WI38 (cell line): ENCODE measurements around the gene OSBPL1A.

ENCODE experiments used
- H3K4me3 ChIP-seq: 2 replicates; pipeline ENCODE4 v1.5.1; 2011; ENCODE audit warnings: low read depth, mild to moderate bottlenecking, control low read depth, low read length
- CTCF ChIP-seq: IDR thresholded peaks from 2 replicates; pipeline ENCODE4 v1.5.1; 2012; ENCODE audit warnings: low read depth, mild to moderate bottlenecking, control low read depth, low read length

Gene OSBPL1A

DNA sequence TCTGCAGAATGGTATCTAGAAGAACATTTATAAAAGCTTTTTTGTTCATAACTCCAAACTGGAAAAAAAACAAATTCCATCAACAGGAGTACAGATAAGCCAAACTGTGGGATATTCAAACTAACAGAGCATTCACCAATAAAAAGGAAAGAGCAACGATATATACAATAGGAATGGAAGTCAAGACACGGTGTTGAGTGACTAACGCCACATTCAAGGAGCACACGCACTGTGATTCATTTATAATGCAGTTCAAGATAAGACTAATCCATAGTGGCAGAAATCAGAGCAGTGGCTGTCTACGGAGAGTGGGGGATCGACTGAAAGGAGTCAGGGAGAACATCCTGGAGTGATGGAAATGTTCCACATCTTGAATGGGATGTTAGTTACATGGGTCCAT is 188.1 kb downstream of the OSBPL1A start:
- no peak overlapping the region for H3K4me3 ChIP-seq
- TF ChIP-seq CTCF = no peak

DNA sequence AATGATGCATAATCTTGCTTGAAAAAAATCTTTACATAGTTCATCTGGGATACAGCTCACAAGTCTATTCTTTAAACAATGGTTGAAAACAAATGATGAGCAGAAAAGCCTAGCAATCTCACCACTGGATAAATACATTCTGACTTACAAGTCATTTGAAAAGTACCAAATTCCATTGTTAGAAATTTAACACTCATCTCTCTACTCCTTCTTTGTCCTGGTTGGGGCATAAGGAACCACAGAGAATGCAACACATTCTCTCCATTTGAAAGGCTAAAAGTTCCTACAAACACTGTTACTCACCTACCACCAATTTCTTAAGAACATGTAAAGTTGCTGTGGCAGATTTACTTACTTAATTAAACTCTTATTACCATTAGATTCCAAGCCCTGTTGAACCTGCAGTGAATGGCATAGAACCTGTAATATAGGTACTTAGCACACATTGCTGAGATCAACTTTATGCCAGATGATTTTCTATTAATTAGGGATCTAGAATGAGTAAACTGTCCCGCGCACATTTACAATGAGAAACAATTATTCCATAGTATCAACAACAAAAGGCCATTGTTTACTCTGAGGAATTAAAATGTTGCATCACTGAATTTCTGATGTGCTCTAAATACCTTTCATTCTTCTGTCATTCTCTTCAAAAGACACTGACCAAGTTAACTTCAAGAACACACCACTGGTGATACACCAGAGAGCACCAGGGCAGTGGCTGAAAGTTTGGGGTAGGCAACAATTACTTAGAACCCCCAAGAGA is 189.2 kb downstream of the OSBPL1A start:
- TF ChIP-seq CTCF = no peak

DNA sequence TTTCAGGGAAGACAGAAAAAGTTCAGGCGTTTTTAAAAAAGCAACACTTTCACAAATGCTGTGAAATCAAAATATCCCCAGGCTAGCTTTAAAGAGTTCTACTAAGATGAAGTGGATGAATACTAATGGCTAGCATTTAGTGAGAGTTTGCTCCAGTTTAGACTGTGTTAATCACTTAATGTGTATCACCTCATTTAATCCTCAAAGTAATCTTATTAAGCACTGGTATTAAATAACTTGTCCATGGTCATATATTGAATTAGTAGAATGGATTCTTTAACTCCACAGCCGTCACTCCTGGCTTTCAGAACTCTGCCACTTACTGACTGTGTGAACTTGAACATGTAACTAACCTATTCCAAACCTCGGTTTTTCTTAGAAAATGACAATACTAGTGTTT is 192.7 kb downstream of the OSBPL1A start:
- no peak overlapping the region for H3K4me3 ChIP-seq
- TF ChIP-seq CTCF = no peak

More for the DNA sequence above, 189.2 kb downstream of the OSBPL1A start:
- H3K4me3 ChIP-seq = no peak overlapping the region

DNA sequence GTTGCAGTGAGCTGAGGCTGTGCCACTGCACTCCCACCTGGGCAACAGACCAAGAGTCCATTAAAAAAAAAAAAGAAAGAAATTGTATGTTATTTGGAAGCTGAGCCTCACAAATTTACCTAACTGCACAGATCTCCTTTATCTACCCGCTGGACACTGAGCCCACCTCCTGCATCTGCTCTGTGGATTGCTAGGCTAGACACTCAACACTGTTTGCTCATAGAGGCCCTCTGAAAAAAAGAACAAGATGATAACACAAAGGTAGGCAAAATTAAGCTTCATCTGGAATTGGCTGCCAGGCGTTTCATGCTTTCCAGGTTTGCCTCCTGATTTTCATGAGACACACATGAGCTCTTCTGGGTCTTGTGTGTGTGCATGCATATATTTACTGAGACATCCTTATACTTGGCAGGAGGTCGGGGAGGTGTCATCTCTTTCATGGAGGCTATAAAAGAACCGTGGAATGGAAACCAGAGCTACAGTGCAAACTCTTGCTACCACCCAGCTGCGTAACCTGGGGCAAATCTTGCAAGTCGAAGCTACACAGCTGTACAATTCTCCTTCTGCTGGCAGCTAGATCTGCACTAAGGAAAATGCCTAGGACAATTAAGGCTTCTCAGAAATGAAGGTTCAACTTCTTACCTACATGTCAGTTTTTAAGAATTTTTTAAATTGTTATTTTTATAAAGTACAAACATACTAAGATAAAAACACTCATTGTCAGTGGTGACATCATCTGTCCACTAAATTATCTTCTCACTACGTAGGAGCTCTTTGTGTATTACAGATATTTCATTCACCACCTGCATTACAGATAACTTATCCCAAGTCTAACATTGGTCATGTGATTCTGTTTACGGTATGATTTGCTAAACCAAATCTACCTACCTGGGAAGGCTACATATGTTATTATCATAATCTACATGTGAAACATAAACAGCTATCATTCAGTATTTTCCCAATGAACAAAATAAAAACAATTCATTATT is 195.6 kb downstream of the OSBPL1A start:
- H3K4me3 ChIP-seq = no peak overlapping the region
- no peak for TF ChIP-seq CTCF

DNA sequence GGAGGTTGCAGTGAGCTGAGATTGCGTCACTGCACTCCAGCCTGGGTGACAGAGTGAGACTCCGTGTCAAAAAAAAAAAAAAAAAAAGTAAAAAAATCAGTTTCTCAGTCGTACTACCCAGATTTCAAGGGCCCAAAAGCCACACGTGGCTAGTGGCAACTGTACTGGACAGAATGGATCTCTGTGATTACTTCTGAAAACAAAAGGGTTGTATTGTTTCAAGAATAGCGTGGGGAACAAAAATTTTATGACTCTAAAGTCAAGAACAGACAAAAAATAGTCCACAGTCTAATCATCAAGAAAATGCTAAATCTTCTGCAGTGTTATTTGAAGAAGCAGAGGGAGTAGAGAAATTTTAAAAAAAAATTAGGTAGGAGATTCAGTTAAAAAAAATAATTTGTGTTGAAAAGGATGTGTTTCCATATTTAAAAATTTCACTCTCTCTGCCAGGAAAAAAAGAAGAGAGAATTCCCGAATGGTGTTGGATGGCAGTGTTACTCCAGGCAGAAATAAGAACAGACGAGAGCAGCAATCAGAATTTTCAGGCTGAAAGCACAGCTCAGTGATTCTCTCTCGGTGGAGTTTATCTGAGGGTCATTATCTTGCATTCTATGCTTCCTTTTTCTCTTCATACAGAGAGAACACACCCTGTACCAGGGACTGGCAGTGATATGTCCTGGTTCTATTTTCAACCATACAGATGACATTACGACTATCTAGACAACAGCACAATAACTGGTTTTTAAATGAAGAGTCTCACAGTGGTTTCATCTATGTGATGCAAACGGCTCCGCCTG is 196.9 kb downstream of the OSBPL1A start:
- H3K4me3 ChIP-seq = no peak overlapping the region
- no peak for TF ChIP-seq CTCF

GRCh38 chr18:24199372-24199962 is 198.2 kb downstream of the OSBPL1A start:
- no peak for TF ChIP-seq CTCF
- H3K4me3 ChIP-seq = no peak overlapping the region
